Measurements from ENCODE around the gene CCDC85A.

DNA sequence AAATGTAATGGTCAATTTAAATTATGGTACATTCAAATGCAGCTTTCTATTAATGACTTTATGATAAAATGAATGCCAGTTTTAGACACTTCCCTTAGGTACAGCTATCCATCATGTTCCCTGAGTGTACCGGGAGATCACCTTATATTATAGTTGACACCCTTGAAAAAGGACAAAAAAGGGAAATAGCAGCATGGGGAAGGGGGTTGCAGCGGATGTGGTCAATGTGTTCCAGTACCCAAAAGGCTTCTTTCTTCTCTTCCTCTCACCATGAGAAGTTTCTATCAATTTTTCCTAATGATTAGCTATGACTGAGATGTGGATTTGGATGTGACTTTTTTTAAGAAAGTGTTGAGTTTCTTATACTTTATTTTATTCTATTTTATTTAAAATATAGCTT is 154.4 kb downstream of the CCDC85A start:
- TF ChIP-seq POLR2AphosphoS5 (IDR thresholded peaks at IDR 0.05) (no peak), CTCF (IDR thresholded peaks at IDR 0.05) (no peak)
